Tibial nerve (tissue), 4 donors: ENCODE results near the gene NCOA7. TPM values are rescaled to one million over a fixed set of nuclear protein-coding genes. Genes with fewer than 3 reads are reported as not detected.
"Not testable (repeated sequence)": the region's sequence is repeated elsewhere in the genome, so short reads cannot be mapped to it uniquely, and the experiment has no call there.

ENCODE experiments used
- DNase-seq, 2 donors: peaks; one replicate each; pipeline ENCODE4 v3.0.0-alpha.2; 2019; ENCODE audit warnings: low spot score in 2 of 2
- H3K27ac ChIP-seq, 4 donors: fragments of 200-600 bp; sonication (generic) in 3 of 4; one replicate each; pipeline ENCODE4 v1.5.1; 2017 to 2019; ENCODE audit warnings: mild to moderate bottlenecking in 1 of 4
- H3K27me3 ChIP-seq, 2 donors: fragments of 200-600 bp; sonication (generic) in 1 of 2; one replicate each; pipeline versions ENCODE4 v1.5.1 to v1.6.0; 2017 to 2019
- H3K36me3 ChIP-seq, 3 donors: fragments of 200-600 bp; sonication (generic); one replicate each; pipeline ENCODE4 v1.5.1; 2018 to 2019
- H3K4me1 ChIP-seq, 4 donors: fragments of 200-600 bp; sonication (generic) in 3 of 4; one replicate each; pipeline ENCODE4 v1.5.1; 2017 to 2019
- H3K4me3 ChIP-seq, 4 donors: fragments of 200-600 bp; sonication (generic) in 3 of 4; one replicate each; pipeline ENCODE4 v1.5.1; 2017 to 2019; ENCODE audit warnings: mild to moderate bottlenecking in 1 of 4, moderate library complexity in 1 of 4
- H3K9me3 ChIP-seq, 4 donors: fragments of 200-600 bp; sonication (generic) in 3 of 4; one replicate each; pipeline ENCODE4 v1.5.1; 2017 to 2019
- EP300 ChIP-seq, 2 donors: sonication (generic); formaldehyde crosslinking; IDR thresholded peaks; one replicate each; pipeline ENCODE4 v1.6.1; 2017; ENCODE audit warnings: antibody characterized with exemption in 2 of 2, mild to moderate bottlenecking in 1 of 2
- POLR2A ChIP-seq, 2 donors: fragments of 450-650 bp; IDR thresholded peaks; one replicate each; pipeline ENCODE4 v1.6.1; 2017; ENCODE audit warnings: antibody characterized with exemption in 2 of 2, mild to moderate bottlenecking in 2 of 2, moderate library complexity in 2 of 2
- WGBS, 2 donors: methylation state at CpG; one replicate each; pipeline ENCODE4 v1.1.5; 2018; 5-methylcytosine and 5-hydroxymethylcytosine counted together
- small RNA-seq: library from RNA; depleted of rRNA; stranded (forward); fragments of <200 nt; gene quantifications from one replicate; pipeline ENCODE3, GENCODE V24; 2016
- total RNA-seq, 4 donors: library from RNA; depleted of rRNA; stranded (reverse); fragments of >200 nt; gene quantifications; one replicate each; pipeline ENCODE4 v1.1.0, GENCODE V29; 2016
- TF ChIP-seq, protein P1 (sequence below), 5 experiments: fragments of 200-600 bp in 3 of 5; fragments of 450-650 bp in 2 of 5; sonication (generic) in 3 of 5; IDR thresholded peaks; one replicate each; pipeline ENCODE4 v1.5.1; 2016 to 2019; ENCODE audit warnings: antibody characterized with exemption in 5 of 5, mild to moderate bottlenecking in 3 of 5, moderate library complexity in 2 of 5

NCOA7 gene
- total RNA-seq, 4 donors from 2014 or later = 38.7 to 86.7 (median 59.7) TPM

DNA sequence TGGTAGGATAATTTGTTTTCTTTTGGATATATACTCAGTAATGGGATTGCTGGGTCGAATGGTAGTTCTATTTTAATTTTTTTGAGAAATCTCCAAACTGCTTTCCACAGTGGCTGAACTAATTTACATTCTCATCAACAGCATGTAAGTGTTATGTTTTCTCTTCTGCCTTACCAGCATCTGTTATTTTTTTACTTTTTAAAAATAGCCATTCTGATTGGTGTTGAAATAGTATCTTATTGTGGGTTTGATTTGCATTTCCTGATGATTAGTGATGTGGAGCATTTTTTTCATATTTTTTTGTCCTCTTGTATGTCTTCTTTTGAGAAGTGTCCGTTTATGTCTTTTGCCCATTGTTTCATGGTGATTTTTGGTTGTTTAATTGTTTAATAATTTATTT, 177.7 kb downstream of the NCOA7 start:
- Histone ChIP-seq H3K4me3 (no peak overlapping the region), H3K9me3 (no peaks in the 10 kb centered on the region), H3K4me1 (peaks cover 0 to 18% (median 0%) of the 10 kb centered on the region in 4 donors), H3K36me3 (peaks cover 0 to 24% (median 0%) of the 10 kb centered on the region in 3 donors), H3K27ac (no peak overlapping the region), H3K27me3 (no peaks in the 10 kb centered on the region)
- 82 to 88% methylated on average over 2 of the region's 2 CpGs for WGBS, 2 donors
- TF ChIP-seq EP300 (IDR thresholded peaks at IDR 0.05) (no peak), POLR2A (IDR thresholded peaks at IDR 0.05) (no peak)
- TF ChIP-seq, protein P1, sequence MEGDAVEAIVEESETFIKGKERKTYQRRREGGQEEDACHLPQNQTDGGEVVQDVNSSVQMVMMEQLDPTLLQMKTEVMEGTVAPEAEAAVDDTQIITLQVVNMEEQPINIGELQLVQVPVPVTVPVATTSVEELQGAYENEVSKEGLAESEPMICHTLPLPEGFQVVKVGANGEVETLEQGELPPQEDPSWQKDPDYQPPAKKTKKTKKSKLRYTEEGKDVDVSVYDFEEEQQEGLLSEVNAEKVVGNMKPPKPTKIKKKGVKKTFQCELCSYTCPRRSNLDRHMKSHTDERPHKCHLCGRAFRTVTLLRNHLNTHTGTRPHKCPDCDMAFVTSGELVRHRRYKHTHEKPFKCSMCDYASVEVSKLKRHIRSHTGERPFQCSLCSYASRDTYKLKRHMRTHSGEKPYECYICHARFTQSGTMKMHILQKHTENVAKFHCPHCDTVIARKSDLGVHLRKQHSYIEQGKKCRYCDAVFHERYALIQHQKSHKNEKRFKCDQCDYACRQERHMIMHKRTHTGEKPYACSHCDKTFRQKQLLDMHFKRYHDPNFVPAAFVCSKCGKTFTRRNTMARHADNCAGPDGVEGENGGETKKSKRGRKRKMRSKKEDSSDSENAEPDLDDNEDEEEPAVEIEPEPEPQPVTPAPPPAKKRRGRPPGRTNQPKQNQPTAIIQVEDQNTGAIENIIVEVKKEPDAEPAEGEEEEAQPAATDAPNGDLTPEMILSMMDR (IDR thresholded peaks at IDR 0.05) = no peak
- DNase-seq = no peak

DNA sequence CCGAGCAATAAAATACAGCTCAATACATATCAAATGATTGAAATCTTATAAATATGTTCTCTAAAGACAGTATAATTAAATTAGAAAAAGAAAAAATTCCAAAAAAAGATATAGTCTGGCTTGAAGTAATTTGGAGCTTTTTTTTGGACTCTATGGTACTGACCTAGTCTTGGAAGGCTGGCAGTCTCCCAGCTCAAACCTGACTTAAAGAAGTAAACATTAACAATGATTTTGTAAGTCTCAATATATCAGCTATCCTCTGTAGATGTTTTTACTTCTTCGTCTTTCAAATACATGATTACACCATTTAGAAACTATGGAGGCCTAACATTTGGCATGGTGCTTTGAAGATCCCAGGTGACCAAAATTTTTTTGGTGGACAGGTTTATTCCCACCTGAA, 180.0 kb downstream of the NCOA7 start:
- 2 to 61% methylated on average over 2 of the region's 2 CpGs for WGBS, 2 donors
- H3K4me1 ChIP-seq = peaks cover 0 to 6% (median 0%) of the 10 kb centered on the region in 4 donors
- peaks cover 0 to 33% (median 8%) of the 10 kb centered on the region in 3 donors for H3K36me3 ChIP-seq
- H3K27me3 ChIP-seq = no peaks in the 10 kb centered on the region
- DNase-seq = no peak
- no peak overlapping the region for H3K4me3 ChIP-seq
- no peaks in the 10 kb centered on the region for H3K9me3 ChIP-seq
- no peak for TF ChIP-seq POLR2A (IDR thresholded peaks at IDR 0.05)
- TF ChIP-seq EP300 (IDR thresholded peaks at IDR 0.05) = no peak
- TF ChIP-seq, protein P1 (IDR thresholded peaks at IDR 0.05) = no peak
- H3K27ac ChIP-seq = no peak overlapping the region

DNA sequence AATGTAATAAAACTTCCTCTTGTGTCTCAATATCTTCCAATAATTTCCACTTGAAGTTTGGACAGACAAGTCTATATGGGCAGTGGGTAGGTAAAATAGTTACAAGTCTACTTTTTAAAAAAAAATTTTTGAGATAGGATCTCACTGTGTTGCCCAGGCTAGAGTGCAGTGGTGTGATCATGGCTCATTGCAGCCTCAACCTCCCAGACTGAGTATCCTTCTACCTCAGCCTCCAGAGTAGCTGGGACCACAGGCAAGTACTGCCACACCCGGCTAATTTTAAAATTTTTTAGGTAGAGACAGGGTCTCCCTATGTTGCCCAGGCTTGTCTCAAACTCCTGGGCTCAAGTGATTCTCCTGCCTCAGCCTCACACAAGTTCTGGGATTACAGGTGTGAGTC, 181.7 kb downstream of the NCOA7 start:
- 96 to 100% methylated on average over 1 of the region's 1 CpG for WGBS, 2 donors

DNA sequence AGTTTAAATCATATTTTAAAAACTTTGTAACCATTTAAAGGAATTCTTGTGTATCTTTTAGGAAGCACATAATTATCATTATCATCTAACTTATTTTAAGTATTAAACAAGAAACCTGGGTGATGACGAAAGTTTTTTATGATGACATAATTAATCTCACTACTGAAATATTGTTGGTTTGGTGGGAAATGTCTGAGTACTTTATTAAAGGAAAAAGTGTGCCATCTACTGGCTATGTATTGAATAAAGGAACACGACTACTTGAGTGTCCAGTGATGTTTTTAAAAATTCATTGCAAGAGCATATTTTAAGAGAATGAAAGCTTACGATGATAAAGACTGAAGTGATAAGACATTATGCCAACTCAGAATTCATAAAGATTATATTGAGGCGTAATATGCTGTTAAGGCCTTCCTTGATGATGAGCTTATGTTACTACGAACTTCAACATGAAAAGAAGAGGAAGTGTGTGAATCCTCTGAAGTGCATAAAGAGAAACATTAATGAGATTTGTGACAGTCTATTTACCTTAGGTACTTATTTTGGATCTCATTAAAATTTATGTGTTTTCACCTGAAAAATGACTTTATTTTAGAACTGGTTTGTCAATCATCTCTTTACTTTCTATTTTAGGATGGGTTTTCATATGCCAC, 183.6 kb downstream of the NCOA7 start:
- H3K9me3 ChIP-seq = no peaks in the 10 kb centered on the region
- 40 to 41% methylated on average over 5 of the region's 5 CpGs for WGBS, 2 donors

More for the DNA sequence above, 181.7 kb downstream of the NCOA7 start:
- H3K36me3 ChIP-seq = peaks cover 0 to 36% (median 8%) of the 10 kb centered on the region in 3 donors
- not testable (repeated sequence) for H3K27me3 ChIP-seq, H3K9me3 ChIP-seq, H3K27ac ChIP-seq, H3K4me3 ChIP-seq, H3K4me1 ChIP-seq, DNase-seq

DNA sequence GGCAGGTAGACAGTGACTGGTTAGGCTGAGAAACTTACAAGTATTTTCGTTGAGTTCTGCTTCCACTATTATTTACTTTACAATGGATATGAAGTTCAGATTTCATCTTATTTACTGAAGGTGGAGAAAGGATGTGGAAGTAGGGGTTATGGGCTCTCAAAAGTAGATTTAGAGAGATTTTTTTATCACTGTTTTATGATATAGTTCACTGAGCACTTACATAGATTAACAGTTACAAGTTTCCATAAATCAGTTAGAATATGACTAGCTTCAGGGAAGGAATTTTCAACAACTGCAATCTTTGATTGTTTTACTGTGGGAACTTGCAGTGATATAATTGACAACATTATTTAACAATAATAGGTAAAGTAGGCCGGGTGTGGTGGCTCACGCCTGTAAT, 188.3 kb downstream of the NCOA7 start:
- Histone ChIP-seq H3K4me1 (peaks cover 0 to 3% (median 0%) of the 10 kb centered on the region in 4 donors), H3K9me3 (no peaks in the 10 kb centered on the region), H3K27ac (no peak overlapping the region), H3K27me3 (no peaks in the 10 kb centered on the region), H3K4me3 (no peak overlapping the region), H3K36me3 (peaks cover 0 to 36% (median 8%) of the 10 kb centered on the region in 3 donors)
- DNase-seq = no peak
- WGBS, 2 donors = 92 to 96% methylated on average over 3 of the region's 3 CpGs
- TF ChIP-seq POLR2A (IDR thresholded peaks at IDR 0.05) (no peak), EP300 (IDR thresholded peaks at IDR 0.05) (no peak)
- TF ChIP-seq, protein P1 (IDR thresholded peaks at IDR 0.05) = no peak

More for the DNA sequence above, 183.6 kb downstream of the NCOA7 start:
- no peak overlapping the region for H3K4me3 ChIP-seq
- no peaks in the 10 kb centered on the region for H3K27me3 ChIP-seq
- DNase-seq = no peak
- peaks cover 0 to 6% (median 0%) of the 10 kb centered on the region in 4 donors for H3K4me1 ChIP-seq
- H3K27ac ChIP-seq = no peak overlapping the region
- H3K36me3 ChIP-seq = peaks cover 0 to 31% (median 8%) of the 10 kb centered on the region in 3 donors
- TF ChIP-seq POLR2A (IDR thresholded peaks at IDR 0.05) = no peak
- TF ChIP-seq, protein P1 (IDR thresholded peaks at IDR 0.05) = peak; percentile 35 to 59 (median 40)

Small RNA genes lying within 50 kb of the gene (small RNA-seq; reads per million reads assigned to genes)
- gene RNA5SP216 = not detected

Other genes starting within 250 kb of the NCOA7 start
- gene HEY2, start 41.3 kb upstream of the NCOA7 start, total RNA-seq = 1 to 10 TPM; 1.5 to 7.3 (median 4.3) TPM
- gene HINT3, start 165.8 kb downstream of the NCOA7 start, total RNA-seq = 10 to 100 TPM; 19.8 to 27.8 (median 21.2) TPM
- gene TRMT11, start 195.6 kb downstream of the NCOA7 start, total RNA-seq = 10 to 100 TPM; 29.7 to 40.8 (median 33.7) TPM